Activated T-cell treated with anti-CD3 and anti-CD28 coated beads for 48 hours (primary cell): ENCODE data around the gene ATP6V1F.

Experiments
- DNase-seq: peaks from one replicate; pipeline ENCODE4 v3.0.0-alpha.2; 2020; ENCODE audit warnings: low read depth

The ATP6V1F gene

GRCh38 chr7:128868624-128869137 is 6.0 kb downstream of the ATP6V1F start:
- no peak for DNase-seq

- peak; percentile 48 for DNase-seq
Observed at GRCh38 chr7:128869138-128869943, 6.7 kb downstream of the ATP6V1F start.

- DNase-seq, result no peak
Observed at GRCh38 chr7:128869944-128870285, 7.3 kb downstream of the ATP6V1F start.

- no peak for DNase-seq
Observed at GRCh38 chr7:128871050-128871449, 8.4 kb downstream of the ATP6V1F start.

GRCh38 chr7:128872394-128872824 is 9.8 kb downstream of the ATP6V1F start:
- DNase-seq, result no peak

GRCh38 chr7:128873234-128873633 is 10.6 kb downstream of the ATP6V1F start:
- no peak for DNase-seq

GRCh38 chr7:128874140-128875031 is 11.7 kb downstream of the ATP6V1F start:
- no peak for DNase-seq

- DNase-seq, result no peak
Observed at GRCh38 chr7:128875523-128875948, 12.9 kb downstream of the ATP6V1F start.

GRCh38 chr7:128876127-128876526 is 13.5 kb downstream of the ATP6V1F start:
- DNase-seq, result no peak

GRCh38 chr7:128876586-128876977 is 13.9 kb downstream of the ATP6V1F start:
- no peak for DNase-seq

GRCh38 chr7:128876978-128877755 is 14.5 kb downstream of the ATP6V1F start:
- no peak for DNase-seq

GRCh38 chr7:128877756-128878120 is 15.1 kb downstream of the ATP6V1F start:
- no peak for DNase-seq

- DNase-seq, result no peak
Observed at GRCh38 chr7:128878226-128879105, 15.8 kb downstream of the ATP6V1F start.

- DNase-seq, result no peak
Observed at GRCh38 chr7:128879461-128879938, 16.8 kb downstream of the ATP6V1F start.

- DNase-seq, result peak; percentile 16
Observed at GRCh38 chr7:128879939-128880746, 17.5 kb downstream of the ATP6V1F start.

GRCh38 chr7:128880791-128881457 is 18.3 kb downstream of the ATP6V1F start:
- no peak for DNase-seq

GRCh38 chr7:128881458-128882125 is 18.9 kb downstream of the ATP6V1F start:
- DNase-seq, result no peak

- no peak for DNase-seq
Observed at GRCh38 chr7:128882134-128882533, 19.5 kb downstream of the ATP6V1F start.
